NOMO-1 treated with DMSO at 0.1 percent for 48 hours (cell line): ENCODE results near the gene SLC1A2.

Source experiments
- DNase-seq: peaks from one replicate; lab custom pipeline; 2025; ENCODE audit not compliant: unreplicated experiment; lab: John Stamatoyannopoulos, UW

The SLC1A2 gene

DNA sequence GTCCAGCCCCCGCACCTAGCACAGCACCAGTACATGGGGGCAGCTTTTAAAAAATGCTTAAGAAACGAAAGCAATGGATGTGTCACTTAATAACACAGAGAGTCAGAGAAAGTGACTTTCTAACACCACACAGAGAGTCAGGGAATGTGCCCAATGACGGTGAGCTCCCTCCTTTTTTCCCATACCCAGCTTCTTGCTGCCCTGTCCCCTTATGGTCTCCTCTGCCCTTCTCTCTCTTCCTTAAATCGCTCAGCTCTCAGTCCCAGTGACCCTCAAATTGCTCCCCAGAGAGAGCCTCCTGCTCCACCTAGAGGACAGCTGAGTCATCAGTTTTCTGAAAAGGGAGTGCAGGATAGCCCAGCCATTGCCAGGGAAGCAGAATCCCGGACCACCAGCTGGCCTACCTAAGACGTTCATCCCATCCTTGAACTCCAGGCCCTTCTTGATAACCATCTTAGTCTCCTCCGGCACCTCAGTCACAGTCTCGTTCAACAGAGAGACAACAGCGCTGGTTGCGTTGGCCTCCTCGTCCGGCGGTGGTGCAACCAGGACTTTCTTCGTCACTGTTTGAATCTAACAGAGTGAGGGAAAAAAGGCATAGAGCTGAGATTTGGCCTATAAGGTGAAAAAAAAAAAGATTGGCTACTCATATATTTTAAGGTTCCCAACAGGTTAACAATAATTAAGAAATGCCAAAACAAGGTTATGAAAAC is 113.5 kb downstream of the SLC1A2 start:
- DNase-seq, result peak; percentile 20

DNA sequence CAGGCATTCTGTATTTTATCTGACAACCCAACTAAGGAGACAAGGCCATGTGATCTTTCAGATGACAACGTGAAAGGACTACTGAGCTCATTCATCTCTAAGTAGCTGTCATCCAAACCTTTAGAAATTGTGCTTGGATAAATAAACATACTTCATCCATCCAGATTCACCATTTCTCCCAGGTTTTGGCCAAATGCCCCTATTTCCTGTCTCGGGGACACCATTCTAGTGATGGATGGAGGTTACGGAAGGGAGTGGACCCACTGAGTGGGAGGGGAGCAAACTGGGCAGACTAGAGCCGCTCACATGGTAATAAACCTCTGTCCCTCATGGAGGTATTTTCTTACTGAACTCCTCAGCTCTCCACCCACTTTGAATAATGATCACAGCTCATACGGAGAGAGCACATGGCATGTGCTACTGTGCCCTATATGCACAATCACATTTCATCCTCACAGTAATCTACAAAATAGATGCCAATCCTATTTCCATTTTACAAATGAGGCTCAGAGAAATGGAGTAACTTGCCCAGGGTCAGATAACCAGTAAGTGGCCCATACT is 114.4 kb downstream of the SLC1A2 start:
- no peak for DNase-seq

DNA sequence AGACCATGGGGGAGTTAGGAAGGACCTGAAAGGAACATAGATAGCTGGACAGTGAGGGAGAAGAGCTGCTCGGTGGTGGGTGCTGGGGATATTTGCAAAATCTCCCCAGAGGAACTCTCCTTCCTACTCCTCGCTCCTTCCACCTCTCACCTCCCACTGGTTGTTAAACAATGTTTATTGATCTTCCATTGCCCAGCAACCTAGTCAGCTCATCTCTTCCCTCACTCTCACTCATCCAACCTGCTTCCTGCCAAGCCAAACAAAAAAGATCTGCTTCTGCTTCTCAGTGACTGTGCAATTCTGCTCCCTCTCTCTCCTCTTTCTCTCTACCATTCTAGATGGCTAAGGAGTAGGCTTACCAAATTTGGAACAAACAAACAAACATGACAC is 115.0 kb downstream of the SLC1A2 start:
- peak; percentile 73 for DNase-seq

DNA sequence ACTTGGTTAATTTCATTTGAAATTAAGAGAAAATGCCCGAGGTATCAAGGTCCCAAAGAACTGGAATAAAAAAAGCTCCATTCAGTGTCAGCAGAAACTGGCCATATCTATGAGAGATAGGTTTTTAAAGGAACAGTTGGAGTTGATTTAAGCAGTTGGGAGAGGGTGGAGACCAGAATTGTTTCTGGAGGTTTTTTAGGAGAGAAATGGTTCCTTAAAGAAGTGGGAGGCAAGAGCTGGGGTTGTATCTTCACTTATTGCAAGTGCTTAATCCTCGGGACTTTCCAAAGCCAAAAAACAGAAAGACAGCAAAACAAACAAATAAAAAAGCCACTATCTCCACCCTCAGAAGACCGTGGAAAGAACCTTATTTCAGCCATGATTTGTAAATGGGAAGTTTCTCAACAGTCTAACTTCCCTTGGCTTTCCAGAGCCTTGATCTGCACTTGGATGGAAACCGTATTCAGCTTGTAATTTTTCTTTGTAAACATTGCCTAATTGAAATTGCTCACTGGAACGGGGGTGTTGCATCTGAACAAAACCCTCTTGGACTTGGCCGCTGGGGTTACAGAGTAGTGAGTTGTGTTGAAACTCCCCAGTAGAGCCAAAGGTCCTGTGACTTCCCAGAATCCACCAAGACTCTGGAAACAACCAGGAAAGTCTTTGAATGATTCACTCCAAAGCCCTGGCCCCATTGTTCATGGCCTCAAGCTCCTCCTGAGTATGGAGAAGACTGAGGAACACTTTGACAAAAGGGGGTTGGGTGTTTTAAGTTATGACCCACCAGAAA is 115.6 kb downstream of the SLC1A2 start:
- DNase-seq, result peak; percentile 52

DNA sequence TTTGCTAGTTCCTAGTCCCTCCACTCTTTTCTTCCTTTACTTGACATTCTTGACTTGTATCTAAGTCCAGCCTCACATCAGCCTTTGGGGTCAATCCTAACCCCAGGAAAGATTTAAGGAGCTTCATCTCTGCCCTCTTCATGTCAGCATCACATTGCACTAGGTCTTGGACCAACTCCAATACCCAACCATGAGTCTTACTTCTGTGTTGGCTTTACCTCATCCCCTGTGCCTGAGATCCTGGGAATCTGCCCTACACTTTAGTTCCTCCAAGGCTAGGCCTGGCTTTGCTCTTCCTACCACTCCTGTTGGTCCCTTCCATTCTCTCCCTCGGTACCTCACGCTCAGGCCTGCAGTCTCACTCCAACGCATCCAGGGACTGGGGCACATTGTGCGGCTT is 117.0 kb downstream of the SLC1A2 start:
- no peak for DNase-seq

DNA sequence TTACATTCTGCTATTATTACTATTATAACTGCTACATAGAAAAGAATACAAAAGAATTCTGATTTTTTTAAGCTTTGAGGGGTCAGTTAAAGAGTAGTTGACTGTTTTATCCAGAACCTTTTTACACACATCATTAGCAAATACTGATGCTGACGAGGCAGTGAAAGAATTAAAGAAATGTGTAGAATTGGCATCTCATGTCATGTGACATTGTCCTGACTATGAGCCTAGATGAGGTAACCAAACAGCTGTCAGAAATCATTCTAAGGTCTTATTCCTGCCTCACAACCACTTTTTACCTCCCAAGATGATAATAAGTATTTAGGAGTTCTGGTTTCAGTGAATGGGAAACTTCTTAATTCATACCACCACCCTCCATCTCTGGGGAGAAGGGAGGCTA is 121.0 kb downstream of the SLC1A2 start:
- no peak for DNase-seq

DNA sequence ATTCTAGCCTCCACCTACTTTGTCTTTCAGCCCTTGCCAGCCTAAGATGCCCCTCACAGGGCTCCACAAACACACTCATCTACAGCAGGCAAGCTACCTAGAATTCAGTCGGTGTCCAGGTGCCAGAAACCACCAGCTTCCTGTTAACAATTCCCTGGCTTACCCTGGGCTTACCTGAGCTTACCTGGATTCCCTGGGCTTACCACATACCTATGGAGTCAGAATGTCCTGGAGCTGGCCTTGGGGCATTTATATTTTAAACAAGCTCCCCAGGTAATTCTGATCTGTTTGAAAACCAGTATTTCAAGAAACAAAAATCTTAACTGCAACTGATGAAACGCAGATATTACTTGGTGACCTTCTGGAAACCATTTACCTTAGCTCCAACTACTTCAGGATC is 123.6 kb downstream of the SLC1A2 start:
- DNase-seq, result no peak

DNA sequence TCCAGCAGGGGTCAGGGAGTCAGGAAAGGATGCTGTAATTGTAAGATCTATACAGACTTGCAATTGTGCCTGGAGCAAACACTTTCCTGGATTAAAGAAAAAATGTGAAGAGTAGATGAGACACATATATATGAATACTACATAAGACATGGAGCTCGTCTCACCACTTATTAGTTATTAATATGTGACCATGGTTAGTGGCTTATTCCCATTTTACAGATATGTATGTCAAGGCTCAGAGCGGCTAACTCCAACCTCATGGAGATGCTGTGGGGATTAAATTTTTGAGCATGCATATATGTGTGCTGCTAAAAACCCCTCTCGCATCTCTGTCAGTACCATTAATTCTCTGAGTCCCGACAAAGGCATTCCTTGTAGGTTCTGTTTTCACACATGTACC is 125.7 kb downstream of the SLC1A2 start:
- DNase-seq, result no peak

DNA sequence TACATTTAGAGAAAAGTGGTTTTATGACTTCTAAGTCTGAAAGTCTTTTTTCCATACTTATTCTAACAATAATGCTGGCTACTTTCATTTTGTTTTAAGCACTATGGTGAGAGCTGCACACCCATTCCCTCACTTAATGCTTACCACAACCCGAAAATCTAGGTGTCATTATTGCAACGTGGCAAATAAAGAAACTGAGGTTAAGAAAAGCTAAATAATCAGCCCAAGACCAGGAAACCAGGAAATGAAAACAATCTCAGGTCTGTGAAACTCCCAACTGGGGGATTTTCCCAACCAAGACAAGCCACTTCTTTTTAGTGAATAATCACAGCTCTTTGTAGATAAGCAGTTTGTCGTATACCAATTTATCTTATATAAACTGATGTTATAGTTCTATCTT is 126.3 kb downstream of the SLC1A2 start:
- no peak for DNase-seq

DNA sequence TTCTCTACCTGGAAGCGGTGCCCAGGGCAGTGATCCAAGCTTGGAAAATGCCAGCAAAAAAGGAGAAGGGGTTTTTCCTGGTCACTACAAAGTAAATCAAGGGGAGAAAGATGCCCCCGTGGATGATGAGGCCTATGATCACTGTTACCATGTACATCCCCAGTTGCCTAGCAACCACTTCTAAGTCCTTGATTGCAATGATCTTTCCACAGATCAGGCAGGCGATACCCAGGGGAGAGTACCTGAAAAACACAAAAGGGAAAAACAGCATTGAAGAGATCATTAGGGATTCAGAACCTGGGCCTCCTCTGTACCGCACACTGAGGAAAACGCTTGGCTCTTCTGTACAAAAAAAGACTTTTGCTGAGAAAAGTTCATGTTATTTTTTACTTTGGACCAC is 127.1 kb downstream of the SLC1A2 start:
- no peak for DNase-seq

DNA sequence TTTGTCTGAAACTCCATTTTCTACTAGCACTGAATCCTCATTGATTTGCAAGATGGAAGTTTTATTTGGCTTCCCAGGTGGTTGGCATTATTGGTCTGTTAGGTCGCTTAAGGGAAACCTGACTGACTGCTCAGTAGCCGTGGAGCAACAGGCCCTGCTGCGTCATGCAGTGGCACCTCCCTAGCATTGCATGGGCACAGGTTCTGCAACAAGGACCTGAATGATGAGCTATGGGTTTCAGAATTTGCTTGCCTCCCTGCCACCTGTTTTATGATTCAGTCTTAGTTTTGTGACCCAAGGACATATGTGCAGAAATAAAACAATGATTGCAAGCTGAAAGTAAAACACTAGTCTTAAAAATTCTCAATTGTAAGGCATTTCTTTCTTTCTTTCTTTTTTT is 128.5 kb downstream of the SLC1A2 start:
- DNase-seq, result no peak

DNA sequence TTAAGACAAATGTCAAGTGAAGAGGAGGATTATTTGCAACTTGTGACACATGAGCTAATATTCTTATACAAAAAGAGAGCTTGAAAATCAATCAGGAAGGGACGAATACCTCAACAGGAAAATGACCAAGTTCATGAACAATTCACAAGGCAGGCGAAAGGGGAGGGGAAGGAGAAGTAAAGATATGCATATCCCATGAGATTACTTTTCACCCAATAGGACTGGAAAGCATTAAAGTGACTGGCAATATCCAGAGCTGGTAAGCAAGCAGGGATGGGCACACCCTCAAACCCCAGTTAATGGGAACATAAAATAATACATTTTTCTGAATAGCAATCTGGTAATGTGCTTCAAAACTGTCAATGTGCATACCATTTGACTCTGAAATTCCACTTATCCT is 129.5 kb downstream of the SLC1A2 start:
- no peak for DNase-seq

DNA sequence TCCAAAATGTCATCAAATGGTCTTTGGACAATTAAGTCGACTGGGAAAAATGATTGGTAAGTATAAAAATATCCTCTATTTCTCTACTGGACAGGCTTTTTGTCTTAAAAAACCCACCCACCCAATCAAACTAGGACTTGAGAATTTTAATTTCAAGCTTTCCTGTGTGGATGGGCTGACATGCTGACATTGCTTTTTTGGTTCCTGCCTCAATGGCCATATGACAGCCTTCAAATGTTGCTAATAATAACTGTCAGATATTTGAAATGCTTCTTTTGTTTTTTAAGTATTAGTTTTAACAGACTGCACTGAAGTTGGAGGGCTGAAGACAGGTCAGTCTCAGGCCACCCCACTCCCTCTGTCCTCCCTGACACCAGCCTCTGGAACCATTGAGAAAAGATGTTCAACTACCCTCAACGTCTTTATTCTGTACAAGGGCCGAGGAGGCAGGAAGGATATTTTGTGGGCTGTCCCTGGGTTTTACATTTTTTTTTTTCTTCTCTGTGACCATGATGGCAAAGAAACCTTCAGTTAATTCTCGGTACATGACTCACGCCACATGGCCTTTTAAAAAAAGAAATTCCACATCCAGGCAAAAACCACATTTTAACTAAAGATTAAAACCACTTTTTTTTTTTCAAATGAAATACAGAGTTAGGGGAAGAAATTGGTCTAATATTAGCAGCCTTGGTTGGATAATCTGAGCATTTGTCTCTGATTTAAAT is 130.4 kb downstream of the SLC1A2 start:
- no peak for DNase-seq

DNA sequence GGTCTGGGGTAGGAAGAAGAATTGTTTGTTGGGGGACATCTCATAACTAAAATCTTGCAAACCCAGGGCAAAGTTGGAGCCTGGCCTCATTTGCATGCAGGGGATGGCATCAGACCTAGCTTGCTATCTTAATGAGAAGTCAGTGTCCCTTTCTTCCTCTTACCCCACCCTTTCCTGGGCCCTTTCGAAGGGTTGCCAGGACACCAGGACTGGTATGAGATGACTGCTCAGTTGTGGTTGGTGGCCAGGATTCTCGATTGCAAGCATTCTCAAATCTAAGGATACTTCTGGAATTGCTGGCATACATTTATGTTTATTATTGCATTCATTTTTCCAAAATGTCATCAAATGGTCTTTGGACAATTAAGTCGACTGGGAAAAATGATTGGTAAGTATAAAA is 131.0 kb downstream of the SLC1A2 start:
- no peak for DNase-seq

DNA sequence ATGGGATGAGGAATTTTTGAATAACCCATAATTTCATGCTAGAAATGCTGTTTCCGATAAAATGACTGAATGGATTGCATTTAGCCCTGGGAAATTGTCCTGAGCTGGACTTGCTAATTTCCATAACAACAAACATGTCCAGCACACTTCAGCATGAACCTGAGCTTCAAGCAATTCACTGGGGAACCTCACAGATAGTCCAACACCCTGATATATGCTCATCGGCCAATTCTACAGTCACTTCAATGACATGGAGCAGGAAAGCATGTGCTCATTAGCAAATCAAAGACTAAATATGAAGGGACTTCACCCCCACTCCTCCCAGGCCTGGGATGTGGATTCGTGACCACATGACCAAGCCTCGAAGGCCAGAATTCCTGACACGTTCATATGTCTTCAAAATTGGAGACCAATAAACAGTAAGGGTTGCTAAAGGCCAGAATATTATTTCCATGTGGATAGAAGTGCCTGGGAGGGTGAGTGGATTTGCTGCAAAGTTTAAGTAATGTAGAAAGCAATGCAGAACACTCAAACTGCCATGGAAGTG is 131.9 kb downstream of the SLC1A2 start:
- DNase-seq, result no peak

DNA sequence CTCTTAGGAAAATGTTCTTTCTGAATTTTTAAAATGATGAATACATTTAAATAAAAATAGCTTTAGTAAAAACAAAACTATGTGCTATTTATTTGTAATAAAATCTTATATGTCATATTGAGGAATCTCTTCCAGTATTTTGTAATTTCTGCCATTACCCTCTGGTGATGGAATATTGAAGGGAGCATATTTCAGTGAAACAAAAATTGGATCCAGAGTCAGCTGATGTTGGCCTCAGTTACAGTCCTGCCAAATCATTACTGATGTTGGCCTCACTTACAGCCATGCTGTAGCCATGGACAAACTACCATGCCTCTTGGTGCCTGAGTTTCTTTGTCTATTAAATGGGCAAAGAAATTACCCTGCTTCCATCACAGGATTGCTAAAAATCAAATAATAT is 133.2 kb downstream of the SLC1A2 start:
- no peak for DNase-seq

DNA sequence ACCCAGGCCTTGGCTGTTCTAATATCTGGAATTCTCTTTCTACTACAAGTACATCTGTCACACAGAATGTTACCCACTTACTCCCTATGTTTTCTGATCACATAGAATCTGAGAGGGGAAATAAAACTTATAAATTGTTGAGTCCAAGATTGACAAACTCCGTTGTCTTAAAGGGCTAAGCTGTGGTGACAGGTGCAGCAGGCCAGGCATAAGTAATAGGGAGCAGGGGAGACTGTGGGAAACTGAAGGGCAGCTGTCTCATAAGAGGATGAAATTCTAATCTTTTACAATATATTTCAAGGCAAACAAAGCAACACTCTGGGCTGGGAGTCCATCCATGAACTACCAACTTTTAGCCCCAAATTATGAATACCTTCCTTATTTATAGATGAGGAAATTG is 133.9 kb downstream of the SLC1A2 start:
- no peak for DNase-seq

DNA sequence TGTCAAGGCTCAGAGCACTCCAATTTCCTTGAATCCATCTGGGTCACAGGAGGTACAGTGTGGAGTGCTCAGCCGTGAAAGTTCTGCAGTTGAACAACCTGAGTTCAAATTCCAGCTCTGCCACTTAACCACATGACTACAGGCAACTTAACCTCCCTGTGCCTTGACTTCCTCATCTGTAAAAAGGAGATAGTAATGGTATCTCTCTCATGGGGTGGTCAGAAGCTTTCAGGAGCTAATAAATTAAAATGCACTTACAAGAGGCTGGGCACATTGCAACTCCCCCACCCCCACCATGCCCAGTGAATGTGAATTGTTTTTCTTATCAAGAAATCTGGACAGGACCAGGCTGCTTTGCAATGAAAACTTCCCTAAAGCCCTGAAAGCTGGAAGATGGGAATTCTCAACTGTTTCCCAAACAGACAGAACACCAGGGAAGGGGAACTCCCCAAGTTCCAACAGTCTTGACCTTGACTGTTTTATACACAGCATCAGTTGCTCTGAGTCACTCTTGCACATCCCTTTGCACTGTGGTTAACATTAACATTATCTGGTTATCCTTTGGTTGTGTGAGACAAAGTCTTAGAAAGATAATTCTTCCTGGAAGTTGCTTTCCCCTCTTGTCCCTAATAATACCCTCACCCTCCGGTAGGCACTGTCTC is 137.0 kb downstream of the SLC1A2 start:
- no peak for DNase-seq

DNA sequence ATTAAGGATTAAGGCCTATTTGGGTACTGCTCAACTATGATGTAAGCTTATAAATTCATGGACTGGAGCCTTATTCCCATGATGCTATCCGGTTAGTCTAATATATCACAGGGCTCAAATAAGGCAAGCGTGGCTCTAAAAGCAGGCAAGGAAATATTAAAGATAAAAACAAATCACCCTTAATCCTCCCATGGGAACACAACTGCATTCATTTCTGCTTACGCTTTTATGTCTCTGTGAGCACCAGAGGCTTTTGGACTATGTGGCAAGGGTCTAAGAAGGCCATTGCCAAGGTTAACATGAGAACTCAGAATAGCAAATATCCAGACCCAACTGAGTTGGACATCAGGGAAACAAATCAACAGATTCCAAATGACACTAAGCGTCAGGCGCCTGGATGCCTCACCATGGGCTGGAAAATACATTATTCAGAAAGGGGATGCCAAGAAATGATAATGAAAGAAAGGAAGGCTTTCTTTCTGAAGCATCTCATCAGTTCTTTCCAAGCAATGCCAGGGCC is 138.1 kb downstream of the SLC1A2 start:
- no peak for DNase-seq

DNA sequence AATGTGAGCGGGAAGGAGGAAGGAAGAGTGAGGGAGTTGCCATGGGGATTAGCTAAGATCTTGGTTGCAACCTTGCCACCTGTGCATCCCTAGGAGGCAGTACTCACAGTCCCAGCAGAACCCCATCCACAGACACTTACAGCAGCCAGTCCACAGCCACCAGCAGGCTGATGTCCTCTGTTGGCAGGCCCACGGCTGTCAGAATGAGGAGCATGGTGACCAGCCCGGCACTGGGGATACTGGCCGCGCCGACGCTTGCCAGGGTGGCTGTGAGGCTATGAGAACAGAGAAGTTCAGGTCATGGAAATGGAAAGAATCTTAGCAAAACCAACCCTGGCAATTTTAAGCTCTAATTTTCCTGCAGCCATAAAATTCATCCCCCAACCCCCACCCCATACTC is 138.6 kb downstream of the SLC1A2 start:
- DNase-seq, result no peak

DNA sequence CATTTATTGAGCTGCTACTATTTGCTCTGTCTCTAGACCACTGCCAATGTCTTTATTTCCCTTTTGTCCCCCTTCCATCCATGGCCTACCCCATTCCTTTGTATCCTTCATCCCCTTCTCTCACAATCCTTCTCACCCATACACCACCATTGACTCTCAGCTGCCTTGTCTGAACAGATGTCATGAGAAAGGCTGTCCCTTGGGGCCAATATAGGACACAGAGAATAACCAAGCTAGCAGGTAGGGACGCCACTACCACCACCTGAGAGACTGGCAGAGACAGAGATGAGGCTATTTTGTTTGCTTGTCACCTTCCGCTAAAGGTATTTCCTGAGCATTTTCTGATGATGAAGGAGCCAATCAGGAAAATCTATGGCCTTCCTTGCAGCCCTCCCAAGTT is 141.5 kb downstream of the SLC1A2 start:
- no peak for DNase-seq
